DMS79 treated with DMSO at 0.1 percent for 48 hours (cell line): ENCODE results near the gene NLE1.

ENCODE experiments used
- DNase-seq: peaks from one replicate; lab custom pipeline; 2025; lab: John Stamatoyannopoulos, UW

The NLE1 gene

DNA sequence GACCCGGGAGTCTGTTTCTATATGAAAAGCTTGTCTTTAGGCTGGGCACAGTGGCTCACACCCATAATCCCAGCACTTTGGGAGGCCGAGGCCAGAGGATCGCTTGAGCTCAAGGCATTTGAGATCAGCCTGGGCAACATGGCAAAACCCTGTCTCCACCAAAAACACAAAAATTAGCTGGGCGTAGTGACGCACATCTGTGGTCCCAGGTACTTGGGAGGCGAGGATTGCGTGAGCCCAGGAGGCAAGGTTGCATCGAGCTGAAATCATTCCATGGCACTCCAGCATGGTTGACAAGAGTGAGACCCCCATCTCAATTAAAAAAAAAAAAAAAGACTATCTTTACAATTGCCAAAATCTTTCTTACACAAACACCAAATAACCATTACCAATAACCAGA is 55.9 kb downstream of the NLE1 start:
- DNase-seq = no peak

DNA sequence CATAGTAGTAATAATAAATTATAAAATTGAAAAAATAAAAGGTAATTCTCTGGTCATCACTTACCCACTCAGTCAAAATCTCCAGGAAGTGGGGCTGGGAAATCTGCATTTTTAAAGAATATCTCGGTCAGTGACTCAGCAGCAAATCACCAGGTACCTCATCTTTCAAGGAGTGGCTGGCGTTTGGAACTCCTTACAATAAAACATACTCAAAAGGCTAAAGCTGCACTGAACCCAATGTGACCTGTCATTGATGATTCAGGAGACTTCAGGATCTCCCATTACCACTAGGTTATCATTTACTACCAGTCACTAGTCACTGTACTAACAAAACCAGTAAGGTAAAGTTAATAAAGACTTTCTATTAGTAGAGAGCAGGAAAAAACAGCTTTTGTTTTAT is 57.1 kb downstream of the NLE1 start:
- no peak for DNase-seq

DNA sequence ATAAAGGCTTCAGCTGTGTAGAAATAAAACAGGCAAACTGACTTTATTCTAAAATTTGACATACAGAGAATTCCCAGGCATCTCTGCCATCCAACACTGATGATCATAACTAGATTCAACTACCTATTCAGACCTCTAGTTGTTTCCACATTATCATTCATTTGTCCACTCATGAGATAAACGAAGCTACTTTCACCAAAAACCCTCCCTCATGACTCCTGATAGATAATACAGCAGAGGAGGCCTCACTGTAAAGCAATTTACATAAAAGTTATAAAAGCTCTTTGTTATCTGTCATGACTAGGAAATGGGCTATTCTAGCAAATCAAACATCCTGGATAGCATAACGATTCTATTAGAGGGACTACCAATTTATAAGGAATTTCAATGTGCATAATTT is 59.0 kb downstream of the NLE1 start:
- DNase-seq = no peak

DNA sequence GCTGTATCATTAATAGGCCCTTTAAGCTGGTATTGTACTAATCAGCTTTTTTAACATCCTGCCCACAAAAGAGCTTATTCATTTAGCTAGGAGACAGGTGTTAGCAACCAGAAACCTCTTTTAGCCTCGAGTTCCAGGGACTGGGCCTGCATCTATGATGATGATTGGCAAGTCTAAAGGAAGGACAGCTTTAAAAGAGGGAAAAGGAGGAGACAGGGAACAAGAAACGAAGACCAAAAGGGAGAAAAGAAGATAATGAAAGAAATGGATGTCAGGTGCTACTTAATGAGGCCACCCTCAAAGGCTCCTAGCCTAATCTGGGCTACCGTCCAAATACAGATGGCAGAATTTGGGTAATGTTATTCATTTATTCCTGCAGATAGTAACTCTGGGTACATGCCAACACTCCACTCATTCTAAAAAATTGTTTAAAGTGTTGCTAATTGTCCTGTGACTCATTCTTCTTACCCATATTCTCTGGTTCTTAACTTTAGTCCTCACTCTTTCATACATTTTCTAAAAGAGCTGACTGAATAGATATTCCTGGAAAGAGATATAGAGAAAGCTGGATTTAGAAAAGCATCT is 59.9 kb downstream of the NLE1 start:
- DNase-seq = peak; percentile 90

DNA sequence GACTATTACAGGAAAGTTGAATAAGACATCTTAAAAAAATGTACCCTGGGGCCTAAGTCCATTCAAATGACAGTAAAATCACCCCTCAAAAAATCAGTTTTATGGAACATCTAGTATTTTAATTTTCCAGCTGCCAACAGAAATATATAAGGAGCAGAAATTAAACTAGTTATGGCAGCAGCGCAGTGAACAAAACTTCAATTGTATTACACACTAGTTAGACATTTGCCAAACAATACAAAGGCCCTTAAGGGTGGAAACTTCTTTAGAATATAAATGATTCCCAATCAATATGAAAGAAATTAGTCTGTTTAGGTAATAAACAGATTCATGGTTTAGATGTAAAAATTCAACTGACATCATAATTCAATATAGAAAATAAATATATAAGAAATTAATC is 60.5 kb downstream of the NLE1 start:
- peak; percentile 34 for DNase-seq

DNA sequence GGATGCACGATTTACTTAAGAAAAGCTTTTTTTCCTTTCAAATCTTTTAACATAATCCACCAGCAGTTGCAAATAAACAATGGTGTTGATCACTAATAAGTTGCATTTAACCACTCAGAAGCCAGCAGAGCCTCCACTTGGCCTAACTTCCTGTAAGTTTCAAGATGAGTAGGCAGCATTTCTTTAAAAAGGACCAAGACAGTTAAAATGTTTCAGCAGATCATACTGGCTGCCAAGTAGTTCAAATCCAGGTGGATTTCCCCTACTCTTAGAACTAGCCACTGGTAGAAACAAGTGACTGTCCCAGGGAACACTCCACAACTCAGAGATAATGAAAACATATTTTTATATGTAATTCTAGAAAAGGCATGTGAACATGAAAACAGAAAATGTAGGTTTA is 61.6 kb downstream of the NLE1 start:
- no peak for DNase-seq

DNA sequence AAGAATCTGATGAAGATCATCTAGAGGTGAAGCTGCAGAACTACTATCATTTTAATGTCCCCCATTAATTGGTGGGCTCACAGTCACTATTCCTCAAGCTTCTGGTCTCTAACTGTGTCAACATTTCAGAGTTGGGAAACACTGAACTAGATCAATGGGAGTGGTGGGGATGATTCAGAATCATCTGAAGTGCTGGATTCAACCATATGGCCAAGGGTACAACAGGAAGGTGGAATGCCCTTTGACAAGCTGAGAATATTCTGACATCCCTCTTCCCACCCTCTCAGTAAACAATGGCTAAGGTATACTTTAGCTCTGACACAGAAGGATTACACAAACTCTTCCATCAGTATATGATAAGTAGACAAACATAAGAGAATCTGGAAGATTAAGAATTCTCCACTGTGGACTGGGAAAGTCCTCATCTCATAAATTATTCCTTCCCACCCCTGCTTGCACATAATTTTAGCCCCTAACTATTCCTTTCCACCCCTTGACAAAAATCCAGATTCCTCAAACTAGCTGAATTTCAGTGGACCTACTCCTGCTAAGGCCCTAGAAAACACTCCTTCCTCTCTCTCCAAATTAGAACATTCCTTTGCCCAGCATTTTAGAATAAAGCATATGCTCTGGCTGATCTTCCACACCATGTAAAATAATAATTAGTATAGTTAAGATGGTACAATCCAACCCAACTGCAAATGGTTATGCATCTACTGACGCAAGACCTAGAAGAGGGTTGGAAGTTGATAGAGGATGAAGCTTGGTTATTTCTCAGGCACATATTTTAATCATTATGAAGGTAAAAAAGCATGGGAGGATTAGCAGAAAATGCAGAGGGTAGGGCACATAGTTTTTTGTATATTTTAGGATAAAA is 62.3 kb downstream of the NLE1 start:
- DNase-seq = no peak
